Measurements from ENCODE around the gene CYB561.

GRCh38 chr17:63431618-63431938 is 14.5 kb downstream of the CYB561 start:
- TF ChIP-seq, protein P1, sequence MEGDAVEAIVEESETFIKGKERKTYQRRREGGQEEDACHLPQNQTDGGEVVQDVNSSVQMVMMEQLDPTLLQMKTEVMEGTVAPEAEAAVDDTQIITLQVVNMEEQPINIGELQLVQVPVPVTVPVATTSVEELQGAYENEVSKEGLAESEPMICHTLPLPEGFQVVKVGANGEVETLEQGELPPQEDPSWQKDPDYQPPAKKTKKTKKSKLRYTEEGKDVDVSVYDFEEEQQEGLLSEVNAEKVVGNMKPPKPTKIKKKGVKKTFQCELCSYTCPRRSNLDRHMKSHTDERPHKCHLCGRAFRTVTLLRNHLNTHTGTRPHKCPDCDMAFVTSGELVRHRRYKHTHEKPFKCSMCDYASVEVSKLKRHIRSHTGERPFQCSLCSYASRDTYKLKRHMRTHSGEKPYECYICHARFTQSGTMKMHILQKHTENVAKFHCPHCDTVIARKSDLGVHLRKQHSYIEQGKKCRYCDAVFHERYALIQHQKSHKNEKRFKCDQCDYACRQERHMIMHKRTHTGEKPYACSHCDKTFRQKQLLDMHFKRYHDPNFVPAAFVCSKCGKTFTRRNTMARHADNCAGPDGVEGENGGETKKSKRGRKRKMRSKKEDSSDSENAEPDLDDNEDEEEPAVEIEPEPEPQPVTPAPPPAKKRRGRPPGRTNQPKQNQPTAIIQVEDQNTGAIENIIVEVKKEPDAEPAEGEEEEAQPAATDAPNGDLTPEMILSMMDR (IDR thresholded peaks at IDR 0.05), result no peak
- TF ChIP-seq POLR2A (IDR thresholded peaks at IDR 0.05), result no peak

Measured in lower leg skin (tissue), 3 donors.